A549 (cell line): Measurements from ENCODE around the gene DOK7. TPM values are rescaled to one million over a fixed set of nuclear protein-coding genes. Genes with fewer than 3 reads are reported as not detected.

Source experiments
- ATAC-seq, 2 experiments: fragments of 200-7000 bp in 1 of 2; fragments of >200 bp in 1 of 2; cut with Nextera tagmentation in 1 of 2; cut with Tn5 transposase in 1 of 2; 3 replicates each; pipeline versions ENCODE4 v1.8.0 to v1.9.1; 2018 to 2020; ENCODE audit warnings: mild to moderate bottlenecking in 1 of 2, moderate library complexity in 1 of 2
- CTCF ChIA-PET: fragments of 300-600 bp; sonication (Branson Sonifier 250); formaldehyde crosslinking; extraction: SDS; loops from one replicate; lab custom pipeline; 2021; ENCODE audit warnings: antibody characterized with exemption, inconsistent platforms; lab: Yijun Ruan, JAX
- POLR2A ChIA-PET: fragments of 350-600 bp; formaldehyde crosslinking; extraction: SDS; loops from one replicate; lab custom pipeline; 2021; ENCODE audit warnings: antibody characterized with exemption, inconsistent platforms; lab: Yijun Ruan, JAX
- DNase-seq, 2 experiments: peaks; one replicate each; pipeline versions ENCODE4 v3.0.0 to v3.0.0-alpha.2; 2011 to 2016; ENCODE audit warnings: low read depth in 1 of 2, low spot score in 1 of 2
- FAIRE-seq: peaks from 2 replicates; lab custom pipeline; 2011; peaks lifted over from hg19 to GRCh38; lab: Jason Lieb, UNC
- H3K27ac ChIP-seq, 2 experiments: fragments of >200 bp; sonication (Bioruptor Twin); formaldehyde crosslinking; 3 replicates each; pipeline ENCODE4 v1.5.1; 2016 to 2017
- H3K4me1 ChIP-seq: fragments of >200 bp; sonication (Bioruptor Twin); formaldehyde crosslinking; 3 replicates; pipeline ENCODE4 v1.6.1; 2016
- H3K4me2 ChIP-seq: fragments of >200 bp; sonication (Bioruptor Twin); formaldehyde crosslinking; 3 replicates; pipeline ENCODE4 v1.6.1; 2016
- H3K4me3 ChIP-seq: fragments of >200 bp; sonication (Bioruptor Twin); formaldehyde crosslinking; 3 replicates; pipeline ENCODE4 v1.5.1; 2016
- H3K9me3 ChIP-seq: fragments of >200 bp; sonication (Bioruptor Twin); formaldehyde crosslinking; 3 replicates; pipeline ENCODE4 v1.6.1; 2016
- ATOH8 ChIP-seq: fragments of 250-450 bp; sonication (Bioruptor Pico); IDR thresholded peaks from 2 replicates; pipeline ENCODE4 v1.5.0; 2020; ENCODE audit warnings: low read depth, mild to moderate bottlenecking, moderate library complexity
- BHLHE40 ChIP-seq: IDR thresholded peaks from 2 replicates; pipeline ENCODE4 v1.6.1; 2012; ENCODE audit warnings: low read depth, low read length, inconsistent platforms
- CEBPB ChIP-seq, 2 experiments: fragments of >200 bp in 1 of 2; sonication (Bioruptor Twin) in 1 of 2; formaldehyde crosslinking in 1 of 2; IDR thresholded peaks; 2 replicates each; pipeline ENCODE4 v1.6.1; 2012 to 2016
- CHD2 ChIP-seq: fragments of 150-350 bp; IDR thresholded peaks from 2 replicates; pipeline ENCODE4 v1.6.1; 2014; ENCODE audit warnings: low read length; ENCODE audit not compliant: partially characterized antibody
- CTCF ChIP-seq: fragments of >200 bp; sonication (Bioruptor Twin); formaldehyde crosslinking; IDR thresholded peaks from 3 replicates; pipeline ENCODE4 v1.5.1; 2016
- EHF ChIP-seq: fragments of 250-450 bp; sonication (Bioruptor Pico); IDR thresholded peaks from 2 replicates; pipeline ENCODE4 v1.5.0; 2020; ENCODE audit warnings: mild to moderate bottlenecking
- ESRRA ChIP-seq: fragments of 150-350 bp; IDR thresholded peaks from 2 replicates; pipeline ENCODE4 v1.6.1; 2014; ENCODE audit warnings: mild to moderate bottlenecking, low read length, borderline replicate concordance
- FOSL2 ChIP-seq, 2 experiments: fragments of 450-650 bp in 1 of 2; fragments of >200 bp in 1 of 2; sonication (Bioruptor Twin) in 1 of 2; formaldehyde crosslinking; IDR thresholded peaks; 2 replicates each; pipeline versions ENCODE4 v1.5.0 to v1.6.1; 2016 to 2020; ENCODE audit warnings: mild to moderate bottlenecking in 1 of 2, moderate library complexity in 1 of 2
- HDAC2 ChIP-seq: fragments of 200-600 bp; sonication (generic); IDR thresholded peaks from 2 replicates; pipeline ENCODE4 v1.6.1; 2016
- HOXA7 ChIP-seq: fragments of 250-450 bp; sonication (Bioruptor Pico); IDR thresholded peaks from 2 replicates; pipeline ENCODE4 v1.5.0; 2020; ENCODE audit warnings: mild to moderate bottlenecking, moderate library complexity
- JUN ChIP-seq, 2 experiments: fragments of >200 bp; sonication (Bioruptor Twin); formaldehyde crosslinking; IDR thresholded peaks; 2 replicates in 1 of 2; 3 replicates in 1 of 2; pipeline ENCODE4 v1.6.1; 2016 to 2017
- JUNB ChIP-seq: fragments of >200 bp; sonication (Bioruptor Twin); formaldehyde crosslinking; IDR thresholded peaks from 2 replicates; pipeline ENCODE4 v1.6.1; 2016
- MYC ChIP-seq: IDR thresholded peaks from 2 replicates; pipeline ENCODE4 v1.6.1; 2012; ENCODE audit warnings: mild to moderate bottlenecking, inconsistent platforms, low read length, improper control_type of control experiment, borderline replicate concordance
- NPAS2 ChIP-seq: fragments of 250-450 bp; sonication (Bioruptor Pico); IDR thresholded peaks from 2 replicates; pipeline ENCODE4 v1.8.0; 2022; ENCODE audit warnings: mild to moderate bottlenecking, moderate library complexity, borderline replicate concordance
- POLR2A ChIP-seq: IDR thresholded peaks from 2 replicates; pipeline ENCODE4 v1.6.1; 2012; ENCODE audit warnings: mild to moderate bottlenecking, low read length
- RARB ChIP-seq: fragments of 250-450 bp; sonication (Bioruptor Pico); IDR thresholded peaks from 2 replicates; pipeline ENCODE4 v1.8.0; 2021; ENCODE audit warnings: mild to moderate bottlenecking, moderate library complexity
- RNF2 ChIP-seq: fragments of 200-600 bp; sonication (generic); IDR thresholded peaks from 2 replicates; pipeline ENCODE4 v1.6.1; 2016; ENCODE audit warnings: low read depth, mild to moderate bottlenecking, antibody characterized with exemption, moderate library complexity, borderline replicate concordance
- TFCP2L1 ChIP-seq: fragments of 250-450 bp; sonication (Bioruptor Pico); IDR thresholded peaks from 2 replicates; pipeline ENCODE4 v1.5.0; 2021; ENCODE audit warnings: mild to moderate bottlenecking
- TP53 ChIP-seq: fragments of 250-450 bp; sonication (Bioruptor Pico); IDR thresholded peaks from 2 replicates; pipeline ENCODE4 v1.5.0; 2021; ENCODE audit warnings: mild to moderate bottlenecking, moderate library complexity
- ZFP36 ChIP-seq: fragments of 450-650 bp; IDR thresholded peaks from 2 replicates; pipeline ENCODE4 v1.6.1; 2014; ENCODE audit warnings: borderline replicate concordance; ENCODE audit not compliant: partially characterized antibody
- ZNF302 ChIP-seq: fragments of 250-450 bp; sonication (Bioruptor Pico); IDR thresholded peaks from 2 replicates; pipeline ENCODE4 v1.9.0; 2021; ENCODE audit warnings: inconsistent platforms, mild to moderate bottlenecking, moderate library complexity
- ZSCAN20 ChIP-seq: fragments of 250-450 bp; sonication (Bioruptor Pico); IDR thresholded peaks from 2 replicates; pipeline ENCODE4 v1.8.0; 2022; ENCODE audit warnings: mild to moderate bottlenecking, moderate library complexity
- WGBS: methylation state at CpG from one replicate; pipeline ENCODE4 v1.1.6; 2017; ENCODE audit errors: missing lambda C conversion rate; 5-methylcytosine and 5-hydroxymethylcytosine counted together
- polyA plus RNA-seq, 4 experiments: library from polyadenylated mRNA; depleted of rRNA in 3 of 4; stranded (reverse); fragments of >200 nt; fragmentation: RNase III in 1 of 4; extraction: RNeasy Plus Mini Kit Qiagen cat#74134 plus additional on column Dnase treatment in 1 of 4; gene quantifications; 2 replicates in 3 of 4; 3 replicates in 1 of 4; pipeline ENCODE4 v1.2.3, GENCODE V29; 2011 to 2017

Gene DOK7
- polyA plus RNA-seq, 2 of the 4 experiments (the other 2 are of a cell fraction), result 0.17 to 0.21 TPM

DNA sequence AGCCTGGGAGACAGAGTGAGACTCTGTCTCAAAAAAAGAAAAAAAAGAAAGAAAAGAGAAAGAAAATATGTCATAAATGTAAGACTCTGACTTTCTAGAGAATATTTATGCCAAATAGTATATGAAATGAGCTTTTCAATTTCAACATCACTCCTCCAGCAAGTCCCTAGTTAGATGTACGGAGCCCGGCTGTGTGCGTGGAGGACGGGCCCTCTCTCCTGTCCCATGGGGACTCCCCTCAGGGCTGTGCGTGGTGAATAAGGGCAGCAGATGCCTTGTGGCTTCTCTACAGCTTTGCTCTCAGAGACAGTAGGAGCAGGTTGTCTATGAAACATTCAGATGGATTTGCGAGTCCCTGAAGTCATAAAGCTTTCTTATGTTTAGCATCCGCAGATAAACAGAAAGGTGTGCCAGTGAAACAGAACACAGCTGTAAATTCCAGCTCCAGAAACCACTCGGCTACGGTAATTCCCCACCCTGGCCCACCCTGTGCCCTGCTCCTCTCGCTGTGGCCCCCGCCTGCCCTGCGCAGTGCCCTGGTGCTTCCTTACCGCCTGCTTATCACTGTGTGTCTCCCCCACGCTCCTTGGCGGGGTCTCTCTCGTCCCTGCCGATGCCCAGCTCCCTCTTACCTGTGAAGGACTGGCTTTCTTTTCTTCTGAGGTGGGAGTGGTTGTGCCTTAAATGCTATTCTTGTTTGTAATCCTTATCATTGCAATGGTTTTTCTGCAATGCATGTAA, 35.2 kb upstream of the DOK7 start (continued):
- TF ChIP-seq CTCF (no peak), HDAC2 (no peak), MYC (no peak), EHF (no peak), BHLHE40 (no peak), CEBPB (IDR thresholded peaks at IDR 0.05) (no peak), JUN (IDR thresholded peaks at IDR 0.05) (no peak)

GRCh38 chr4:3429651-3430050, 33.5 kb upstream of the DOK7 start:
- Histone ChIP-seq H3K4me2 (no peak overlapping the region), H3K9me3 (no peaks in the 10 kb centered on the region), H3K4me3 (no peak overlapping the region)
- POLR2A ChIA-PET, result no interaction called here
- FAIRE-seq, result no peak
- TF ChIP-seq ZFP36 (no peak), ZSCAN20 (CRISPR knock-in tag) (no peak), TP53 (CRISPR knock-in tag) (no peak), ESRRA (no peak), ATOH8 (CRISPR knock-in tag) (no peak), NPAS2 (CRISPR knock-in tag) (no peak), RNF2 (no peak), POLR2A (no peak), FOSL2 (IDR thresholded peaks at IDR 0.05) (no peak), FOSL2 (CRISPR knock-in tag; IDR thresholded peaks at IDR 0.05) (no peak), ZNF302 (CRISPR knock-in tag) (no peak), HOXA7 (no peak), EHF (no peak), JUNB (no peak), TFCP2L1 (no peak), RARB (CRISPR knock-in tag) (no peak), CHD2 (no peak)
- TF ChIP-seq, all 56 proteins: peak for 0
- no peaks in the 10 kb centered on the region for H3K4me1 ChIP-seq
- H3K27ac ChIP-seq, result no peak overlapping the region
- CTCF ChIA-PET, result interaction anchor here (0.7 to 1.4 kb wide), 5 partner anchors 12 to 83 kb away, joined by 3 to 5 read pairs (median 4); no protein-coding TSS in a partner anchor
- ATAC-seq (no peak), DNase-seq (no peak)
- 90% methylated on average over 10 of the region's 12 CpGs for WGBS

DNA sequence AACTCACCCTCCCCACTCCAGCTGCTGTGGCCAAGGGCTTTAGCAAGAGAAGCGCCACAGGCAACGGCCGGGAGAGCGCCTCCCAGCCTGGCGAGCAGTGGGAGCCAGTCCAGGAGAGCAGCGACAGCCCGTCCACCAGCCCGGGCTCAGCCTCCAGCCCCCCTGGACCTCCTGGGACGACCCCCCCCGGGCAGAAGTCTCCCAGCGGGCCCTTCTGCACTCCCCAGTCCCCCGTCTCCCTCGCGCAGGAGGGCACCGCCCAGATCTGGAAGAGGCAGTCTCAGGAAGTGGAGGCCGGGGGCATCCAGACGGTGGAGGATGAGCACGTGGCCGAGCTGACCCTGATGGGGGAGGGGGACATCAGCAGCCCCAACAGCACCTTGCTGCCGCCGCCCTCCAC, 32.6 kb upstream of the DOK7 start:
- no peak overlapping the region for H3K4me2 ChIP-seq
- WGBS, result 100% methylated on average over 7 of the region's 21 CpGs
- FAIRE-seq (no peak), ATAC-seq (no peak), DNase-seq (no peak)
- CTCF ChIA-PET, result no interaction called here
- H3K4me3 ChIP-seq, result no peak overlapping the region
- POLR2A ChIA-PET, result no interaction called here
- H3K9me3 ChIP-seq, result no peaks in the 10 kb centered on the region
- no peak for TF ChIP-seq CEBPB (IDR thresholded peaks at IDR 0.05)
- no peak for TF ChIP-seq HDAC2
- H3K27ac ChIP-seq, result no peak overlapping the region
- no peaks in the 10 kb centered on the region for H3K4me1 ChIP-seq
